Activated CD8-positive, alpha-beta T cell treated with anti-CD3 and anti-CD28 coated beads for 36 hours (primary cell): ENCODE results near the gene GLYR1. TPM values are rescaled to one million over a fixed set of nuclear protein-coding genes. Genes with fewer than 3 reads are reported as not detected.

ENCODE experiments used
- ATAC-seq: fragments of 200-7000 bp; cut with Tn5 transposase; one replicate; pipeline ENCODE4 v1.10.0; 2021; ENCODE audit warnings: mild to moderate bottlenecking, moderate library complexity
- CTCF ChIA-PET: fragments of 350-600 bp; sonication (Branson Sonifier 250); formaldehyde crosslinking; loops from one replicate; lab custom pipeline; 2021; ENCODE audit warnings: antibody characterized with exemption; lab: Charles Lee
- POLR2A ChIA-PET: fragments of 350-600 bp; sonication (Branson Sonifier 250); formaldehyde crosslinking; loops from one replicate; lab custom pipeline; 2021; ENCODE audit warnings: antibody characterized with exemption; lab: Charles Lee
- DNase-seq: peaks from one replicate; pipeline ENCODE4 v3.0.0-alpha.2; 2020
- H3K27ac Mint-ChIP-seq: one replicate; pipeline ENCODE4 v1.8.0; 2021; ENCODE audit warnings: mild to moderate bottlenecking, mixed read lengths
- H3K27me3 Mint-ChIP-seq: one replicate; pipeline ENCODE4 v1.8.0; 2021; ENCODE audit warnings: mixed read lengths
- H3K36me3 Mint-ChIP-seq: one replicate; pipeline ENCODE4 v1.8.0; 2021; ENCODE audit warnings: low read depth, mixed read lengths
- H3K4me1 Mint-ChIP-seq: one replicate; pipeline ENCODE4 v1.8.0; 2021; ENCODE audit warnings: low read depth, mixed read lengths
- H3K4me3 Mint-ChIP-seq: one replicate; pipeline ENCODE4 v1.8.0; 2021; ENCODE audit warnings: mild to moderate bottlenecking, moderate library complexity, mixed read lengths
- H3K9me3 Mint-ChIP-seq: one replicate; pipeline ENCODE4 v1.8.0; 2021; ENCODE audit warnings: mixed read lengths
- CTCF ChIP-seq: fragments of 200-600 bp; IDR thresholded peaks from one replicate; pipeline ENCODE4 v1.8.0; 2022; ENCODE audit warnings: antibody characterized with exemption, mild to moderate bottlenecking
- intact Hi-C: fragments of 100-400 bp; cut with micrococcal nuclease; formaldehyde crosslinking; loops from one replicate; pipeline ENCODE4 v1.10.0; 2022
- total RNA-seq, 2 experiments: library from RNA; stranded (reverse); gene quantifications; one replicate each; pipeline ENCODE4 v1.2.3, GENCODE V29; 2021

The GLYR1 gene
- total RNA-seq, 2 experiments from 2014 or later, result 63.7 to 64.8 TPM

- intact Hi-C loops, result no loop called here
- no peak overlapping the region for H3K4me3 Mint-ChIP-seq
- H3K9me3 Mint-ChIP-seq, result no peaks in the 10 kb centered on the region
- no peaks in the 10 kb centered on the region for H3K27me3 Mint-ChIP-seq
- no peak for TF ChIP-seq CTCF
- H3K27ac Mint-ChIP-seq, result peak overlapping the region; percentile 1
- POLR2A ChIA-PET, result interaction anchor here (0.9 kb wide), 1 partner anchor 35 kb away, joined by 3 read pairs; no protein-coding TSS in a partner anchor
- ATAC-seq (no peak), DNase-seq (no peak)
- H3K4me1 Mint-ChIP-seq, result no peaks in the 10 kb centered on the region
- H3K36me3 Mint-ChIP-seq, result peaks cover 43% of the 10 kb centered on the region
- CTCF ChIA-PET, result no interaction called here
Measured at GRCh38 chr16:4811242-4811641, 35.8 kb downstream of the GLYR1 start.

- CTCF ChIA-PET, result no interaction called here
- H3K9me3 Mint-ChIP-seq, result no peaks in the 10 kb centered on the region
- TF ChIP-seq CTCF, result no peak
- intact Hi-C loops, result no loop called here
- H3K27ac Mint-ChIP-seq, result no peak overlapping the region
- H3K4me1 Mint-ChIP-seq, result peaks cover 10% of the 10 kb centered on the region
- H3K36me3 Mint-ChIP-seq, result peaks cover 14% of the 10 kb centered on the region
- H3K27me3 Mint-ChIP-seq, result no peaks in the 10 kb centered on the region
- H3K4me3 Mint-ChIP-seq, result no peak overlapping the region
- POLR2A ChIA-PET, result no interaction called here
- ATAC-seq (no peak), DNase-seq (no peak)
Measured at GRCh38 chr16:4806280-4806679, 40.8 kb downstream of the GLYR1 start.

GRCh38 chr16:4805231-4805630 lies 41.9 kb downstream of the GLYR1 start:
- POLR2A ChIA-PET, result no interaction called here
- Mint-ChIP-seq H3K27ac (no peak overlapping the region), H3K9me3 (no peaks in the 10 kb centered on the region), H3K36me3 (peaks cover 11% of the 10 kb centered on the region), H3K4me1 (peaks cover 13% of the 10 kb centered on the region), H3K27me3 (no peaks in the 10 kb centered on the region), H3K4me3 (no peak overlapping the region)
- CTCF ChIA-PET, result no interaction called here
- ATAC-seq (no peak), DNase-seq (no peak)
- no peak for TF ChIP-seq CTCF
- intact Hi-C loops, result no loop called here

- DNase-seq, result no peak
- peak overlapping the region; percentile 28 for H3K4me3 Mint-ChIP-seq
- peaks cover 13% of the 10 kb centered on the region for H3K4me1 Mint-ChIP-seq
- no peak for TF ChIP-seq CTCF
- H3K27me3 Mint-ChIP-seq, result no peaks in the 10 kb centered on the region
- intact Hi-C loops, result no loop called here
- H3K9me3 Mint-ChIP-seq, result no peaks in the 10 kb centered on the region
- no peak for ATAC-seq
- POLR2A ChIA-PET, result no interaction called here
- CTCF ChIA-PET, result interaction anchor here (1.3 kb wide), 1 partner anchor 69 kb away, joined by 8 read pairs; the partner anchor contains the start of genes ANKS3 and DNAAF8
- no peak overlapping the region for H3K27ac Mint-ChIP-seq
- H3K36me3 Mint-ChIP-seq, result peaks cover 11% of the 10 kb centered on the region
Measured at GRCh38 chr16:4803898-4804762, 43.0 kb downstream of the GLYR1 start.

- CTCF ChIA-PET, result interaction anchor here (1.0 to 1.3 kb wide), 2 partner anchors 69 to 399 kb away, joined by 3 to 8 read pairs; partner anchors contain the start of genes ANKS3 and DNAAF8
- H3K36me3 Mint-ChIP-seq, result peaks cover 8% of the 10 kb centered on the region
- DNase-seq (no peak), ATAC-seq (no peak)
- TF ChIP-seq CTCF, result no peak
- no peak overlapping the region for H3K27ac Mint-ChIP-seq
- H3K9me3 Mint-ChIP-seq, result no peaks in the 10 kb centered on the region
- peaks cover 13% of the 10 kb centered on the region for H3K4me1 Mint-ChIP-seq
- POLR2A ChIA-PET, result no interaction called here
- intact Hi-C loops, result no loop called here
- no peaks in the 10 kb centered on the region for H3K27me3 Mint-ChIP-seq
- H3K4me3 Mint-ChIP-seq, result peak overlapping the region; percentile 75
Measured at GRCh38 chr16:4803401-4803844, 43.7 kb downstream of the GLYR1 start.
